Suppressor macrophage treated with lipopolysaccharide for 4 hours (primary cell): ENCODE measurements around the gene TMEM69.
"Not testable (repeated sequence)": the region's sequence is repeated elsewhere in the genome, so short reads cannot be mapped to it uniquely, and the experiment has no call there.

ENCODE experiments used
- DNase-seq: peaks from one replicate; pipeline ENCODE4 v3.0.0-alpha.2; 2020

The TMEM69 gene

DNA sequence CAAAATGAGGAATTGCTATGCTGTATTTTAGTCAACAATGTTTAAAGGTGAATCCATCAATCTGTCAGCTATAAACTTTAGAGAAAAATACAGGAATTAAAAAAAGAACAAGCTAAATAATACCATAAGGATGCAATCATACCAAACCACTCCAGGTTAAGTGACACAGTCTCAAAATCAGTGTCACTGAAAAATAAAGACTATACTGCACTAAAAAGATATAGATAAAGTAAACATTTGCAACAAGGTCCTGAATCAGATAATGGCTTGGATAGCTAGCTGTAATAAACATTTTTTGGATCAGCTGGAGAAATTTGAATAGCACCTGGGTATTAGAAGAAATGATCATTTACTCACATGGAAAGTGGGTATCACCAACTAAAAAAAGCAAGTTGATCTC, 9.5 kb upstream of the TMEM69 start:
- DNase-seq: no peak

DNA sequence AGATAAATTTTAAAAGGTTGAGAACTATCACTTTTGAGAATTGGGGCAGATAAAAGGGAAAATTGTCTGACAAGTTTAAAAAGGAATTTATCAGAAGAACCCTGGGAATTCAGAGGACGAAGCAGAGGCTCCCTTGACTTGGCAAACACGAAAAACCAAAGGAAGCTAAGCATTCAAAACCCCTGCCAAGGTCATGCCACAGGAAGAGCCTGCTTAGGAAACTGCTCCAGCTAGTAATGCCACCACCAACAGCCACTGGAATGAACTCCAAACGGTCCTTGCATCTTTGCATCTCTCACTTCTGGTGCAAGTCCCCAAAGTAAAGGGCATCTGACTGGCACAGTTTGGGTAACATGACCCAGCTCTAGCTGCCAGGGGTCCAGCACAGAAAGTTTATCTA, 8.9 kb upstream of the TMEM69 start:
- DNase-seq: no peak

DNA sequence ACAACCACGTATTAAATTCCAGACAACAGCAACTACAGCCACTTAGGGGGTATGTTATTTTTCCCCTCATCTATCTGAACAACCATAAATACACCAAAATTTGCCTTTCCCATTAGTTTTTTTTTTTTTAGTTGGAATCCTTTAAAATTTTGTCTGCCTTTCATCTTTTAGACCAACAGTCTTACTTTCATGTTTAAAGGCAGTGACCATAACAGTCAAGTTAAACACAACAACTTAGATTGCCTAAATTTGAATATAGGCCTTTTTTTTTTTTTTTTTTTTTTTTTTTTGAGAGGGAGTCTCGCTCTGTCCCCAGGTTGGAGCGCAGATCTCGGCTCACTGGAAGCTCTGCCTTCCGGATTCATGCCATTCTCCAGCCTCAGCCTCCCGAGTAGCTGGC, 5.0 kb upstream of the TMEM69 start:
- no peak for DNase-seq

DNA sequence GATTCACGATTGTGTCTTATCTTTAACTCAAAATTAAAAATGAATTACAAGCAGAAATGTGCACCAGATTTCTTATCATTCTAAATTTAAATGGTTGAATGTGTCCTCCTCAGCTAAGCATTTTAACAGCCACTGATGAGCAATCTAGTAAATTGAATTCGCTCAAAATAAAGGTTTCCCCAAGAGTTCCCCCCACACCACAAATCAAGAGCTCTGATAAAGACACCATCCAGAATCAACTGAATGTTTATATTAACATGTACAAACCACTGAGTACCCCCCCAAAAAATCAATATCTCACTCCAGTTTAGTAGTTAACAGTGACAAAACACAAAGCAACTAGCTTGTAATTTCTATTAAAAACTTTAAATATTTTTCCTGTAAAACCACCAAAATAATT, 3.6 kb upstream of the TMEM69 start:
- DNase-seq: no peak

DNA sequence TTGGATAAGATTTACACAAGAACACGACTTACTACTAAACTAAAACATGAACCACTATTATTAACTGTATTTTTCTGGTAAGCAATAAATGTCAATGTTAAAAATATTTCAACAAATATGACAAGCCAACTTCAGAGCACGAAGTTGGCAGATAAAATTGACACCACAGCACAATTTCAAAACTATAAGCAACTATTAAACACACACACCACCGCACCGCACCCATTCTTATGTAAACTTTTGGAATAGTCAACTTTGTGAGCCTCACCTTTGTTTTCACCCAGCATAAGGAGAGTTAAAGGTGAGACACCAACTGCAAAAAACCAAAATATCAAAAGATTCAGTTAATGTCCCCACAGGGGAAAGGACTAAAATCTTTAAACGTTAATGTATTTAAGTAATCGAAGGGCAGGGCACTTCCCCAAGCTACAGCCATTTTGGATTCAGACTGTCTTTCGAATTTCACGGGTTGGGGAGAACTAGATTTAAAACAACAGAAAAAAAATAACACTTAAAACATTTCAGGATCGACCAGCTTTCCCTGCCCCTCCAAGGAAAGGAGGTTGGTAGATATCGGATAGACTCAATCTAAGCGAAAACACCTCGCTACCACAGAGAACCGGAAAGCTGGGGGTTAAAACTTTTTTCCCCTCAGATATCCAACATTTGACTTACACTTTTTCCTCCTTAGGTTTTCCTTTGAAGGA, 2.5 kb upstream of the TMEM69 start:
- DNase-seq: peak; percentile 32

DNA sequence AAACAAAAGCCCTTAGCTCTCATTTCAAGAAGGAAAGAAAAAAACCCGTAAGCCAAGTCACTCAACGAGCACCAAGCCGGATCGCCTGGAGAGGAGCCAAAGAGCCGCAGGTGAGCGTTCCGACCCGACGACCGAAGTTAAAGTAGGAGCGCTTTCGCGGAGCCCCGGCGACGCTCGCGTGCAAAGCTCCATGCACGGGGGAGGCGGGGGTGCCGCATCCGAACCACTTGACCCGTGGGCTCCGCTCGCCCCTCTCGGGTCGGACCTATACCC, 2.0 kb upstream of the TMEM69 start:
- peak; percentile 31 for DNase-seq

DNA sequence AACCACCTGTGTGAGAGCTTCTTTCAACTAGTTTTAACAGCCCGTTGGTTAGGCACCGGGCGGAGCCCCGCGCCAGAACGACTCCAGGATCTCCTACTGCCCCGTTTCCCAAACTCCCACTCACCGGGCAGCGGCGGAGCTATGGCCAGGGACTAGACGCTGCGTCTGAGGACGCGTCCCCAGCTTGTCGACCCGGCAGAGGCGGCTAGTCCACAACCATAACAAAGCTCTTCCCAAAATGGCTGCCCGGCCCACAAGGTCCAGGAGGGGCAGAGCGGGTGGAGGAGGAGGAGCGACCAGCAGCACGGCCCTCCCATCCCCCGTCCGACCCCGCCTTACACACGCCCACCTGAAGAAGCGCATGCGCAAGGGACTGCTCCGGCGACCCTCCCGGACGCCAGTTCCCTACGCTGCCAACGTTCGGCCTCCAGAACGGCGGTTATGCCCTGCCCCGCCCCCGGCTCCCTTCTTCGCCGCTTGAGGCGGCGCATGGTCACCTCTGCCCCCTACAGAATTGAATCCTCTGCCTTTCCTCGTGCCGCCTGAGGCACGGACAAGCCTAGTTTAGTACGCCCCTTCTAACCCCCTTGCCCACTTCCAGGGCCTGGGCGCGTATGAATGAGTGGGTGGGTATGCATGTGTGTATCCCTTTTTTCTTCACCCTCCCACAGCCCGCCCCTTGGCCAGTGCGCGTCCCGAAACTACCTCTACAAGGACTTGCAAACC, 1.5 kb upstream of the TMEM69 start, which contains the start of gene GPBP1L1:
Gene GPBP1L1 (minus strand): TSS at position 246 of the 726 bp plus-strand sequence. CDS start 27,446 bp downstream, outside the sequence.
- DNase-seq: peak; percentile 99

DNA sequence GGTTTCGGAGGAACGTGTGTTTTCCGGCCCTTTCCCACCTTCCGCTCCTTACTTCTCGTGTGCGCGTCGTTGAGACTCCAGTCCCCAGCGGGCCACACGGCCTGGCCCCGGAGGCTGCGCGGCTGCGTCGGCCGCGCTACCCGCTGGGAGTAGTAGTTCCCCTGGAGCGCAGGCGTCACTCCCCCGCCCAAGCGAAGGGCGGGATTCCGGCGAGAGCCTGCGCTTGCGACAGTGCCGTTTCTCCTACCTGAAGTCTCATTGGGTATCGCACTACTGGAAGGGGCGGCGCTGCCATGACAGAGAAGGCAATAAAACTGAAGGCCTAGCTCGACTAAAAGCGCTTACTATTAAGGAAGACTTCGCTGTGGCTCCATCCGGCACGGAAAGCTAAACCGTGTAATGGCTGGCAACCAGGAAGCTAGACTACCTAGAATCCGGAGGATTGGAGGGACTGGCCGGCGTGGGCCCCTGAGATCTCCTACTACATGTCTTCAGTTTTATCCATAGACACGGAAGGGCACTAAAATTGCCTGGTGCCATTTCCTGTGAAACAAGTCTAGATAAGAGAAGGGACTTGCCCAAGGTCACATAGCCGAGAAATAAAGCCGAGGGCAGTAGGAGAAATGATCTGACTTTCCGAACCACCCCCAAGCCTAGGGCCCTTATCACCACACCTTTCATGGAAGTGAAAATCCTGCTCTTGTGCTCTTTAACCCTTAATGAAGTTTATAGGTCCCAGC, 797 bp upstream of the TMEM69 start:
- peak; percentile 99 for DNase-seq

DNA sequence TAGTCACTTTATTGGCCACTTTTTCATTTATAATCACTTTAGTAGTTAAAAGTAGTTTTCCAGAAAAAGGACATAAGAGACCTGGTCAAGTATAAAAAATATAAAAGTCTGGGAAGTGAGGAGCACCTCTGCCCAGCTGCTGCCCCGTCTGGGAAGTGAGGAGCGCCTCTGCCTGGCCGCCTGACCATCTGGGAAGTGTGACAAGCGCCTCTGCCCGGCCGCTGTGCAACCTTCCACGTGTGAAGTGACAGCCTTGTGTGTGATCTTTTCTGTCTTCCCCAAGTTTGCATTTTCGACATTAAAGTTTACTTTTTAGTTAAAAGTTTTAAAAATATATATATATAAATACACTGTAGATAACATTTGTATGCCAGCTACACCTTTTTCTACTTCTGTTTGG, 5.8 kb downstream of the TMEM69 start:
- DNase-seq: not testable (repeated sequence)

DNA sequence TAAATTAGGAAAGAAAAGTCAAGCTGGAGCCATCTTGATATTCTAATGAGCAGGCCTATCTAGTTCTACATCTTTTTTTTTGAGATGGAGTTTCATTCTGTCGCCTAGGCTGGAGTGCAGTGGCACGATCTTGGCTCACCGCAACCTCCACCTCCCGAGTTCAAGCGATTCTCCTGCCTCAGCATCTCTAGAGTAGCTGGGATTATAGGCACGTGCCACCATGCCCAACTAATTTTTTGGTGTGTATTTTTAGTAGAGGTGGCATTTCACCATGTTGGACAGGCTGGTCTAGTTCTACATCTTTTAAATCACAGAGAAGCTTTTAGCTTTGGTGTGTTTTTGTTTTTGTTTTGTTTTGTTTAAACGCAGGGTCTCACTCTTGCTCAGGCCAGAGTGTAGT, 6.8 kb downstream of the TMEM69 start:
- no peak for DNase-seq

DNA sequence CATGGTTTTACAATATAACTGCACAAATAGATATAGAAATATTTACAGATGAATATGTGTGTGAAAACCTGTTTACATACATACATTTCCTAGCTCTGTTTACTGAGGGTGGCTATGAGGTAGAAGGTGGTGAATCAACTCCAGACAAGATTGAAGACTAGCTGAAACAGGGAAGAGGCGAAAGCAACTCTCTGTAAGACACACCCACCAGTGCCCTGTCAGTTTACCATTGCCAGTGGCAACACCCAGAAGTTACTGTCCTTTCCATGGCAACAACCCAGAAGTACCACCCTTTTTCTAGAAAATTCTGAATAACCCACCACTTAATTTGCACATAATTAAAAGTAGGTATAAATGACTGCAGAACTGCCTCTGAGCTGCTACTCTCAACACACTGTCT, 16.7 kb downstream of the TMEM69 start:
- DNase-seq: no peak

DNA sequence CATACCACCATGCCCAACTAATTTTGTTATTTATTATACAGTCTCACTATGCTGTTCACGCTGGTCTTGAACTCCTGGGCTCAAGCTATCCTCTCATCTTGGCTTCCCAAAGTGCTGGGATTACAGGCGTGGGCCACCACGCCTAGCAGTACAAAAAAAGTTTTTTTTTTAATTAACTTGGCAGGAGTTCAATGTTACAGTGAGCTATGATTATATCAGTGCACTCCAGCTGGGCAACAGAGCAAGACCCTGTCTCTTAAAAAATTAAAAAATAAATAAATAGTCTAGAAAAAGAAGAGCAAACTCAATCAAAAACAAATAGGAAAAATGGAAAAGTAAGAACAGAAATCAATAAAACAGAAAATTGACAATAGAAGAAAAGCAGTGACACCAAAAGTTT, 25.7 kb downstream of the TMEM69 start:
- no peak for DNase-seq

DNA sequence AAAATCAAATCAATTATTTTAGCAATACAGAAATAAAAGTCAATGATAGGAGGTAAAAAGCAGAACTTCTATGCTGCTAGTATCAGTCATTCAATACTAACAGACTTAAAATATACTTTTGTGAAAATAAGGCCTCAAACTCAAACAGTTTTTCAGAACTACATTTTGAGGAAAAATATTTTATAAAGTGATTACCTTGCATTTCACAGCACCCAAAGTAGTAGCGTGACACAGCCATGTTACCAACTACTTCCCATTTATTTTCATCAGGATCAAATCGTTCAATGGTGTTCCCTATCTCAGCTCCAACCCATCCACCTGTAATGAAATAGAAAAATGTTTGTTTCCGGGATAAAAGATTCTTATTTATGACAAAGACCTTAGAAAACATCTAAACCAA, 28.7 kb downstream of the TMEM69 start:
- no peak for DNase-seq

DNA sequence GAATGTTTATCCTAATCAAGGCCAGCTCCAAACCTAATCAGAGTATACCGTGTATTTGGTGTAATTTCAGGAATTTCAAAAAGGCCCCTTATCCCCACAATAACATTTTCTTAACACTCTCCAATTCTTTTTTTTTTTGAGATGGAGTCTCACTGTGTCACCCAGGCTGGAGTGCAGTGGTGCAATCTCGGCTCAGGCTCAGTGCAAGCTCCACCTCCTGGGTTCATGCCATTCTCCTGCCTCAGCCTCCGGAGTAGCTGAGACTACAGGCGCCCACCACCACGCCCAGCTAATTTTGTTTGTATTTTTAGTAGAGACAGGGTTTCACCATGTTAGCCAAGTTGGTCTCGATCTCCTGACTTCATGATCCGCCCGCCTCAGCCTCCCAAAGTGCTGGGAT, 29.4 kb downstream of the TMEM69 start:
- not testable (repeated sequence) for DNase-seq

DNA sequence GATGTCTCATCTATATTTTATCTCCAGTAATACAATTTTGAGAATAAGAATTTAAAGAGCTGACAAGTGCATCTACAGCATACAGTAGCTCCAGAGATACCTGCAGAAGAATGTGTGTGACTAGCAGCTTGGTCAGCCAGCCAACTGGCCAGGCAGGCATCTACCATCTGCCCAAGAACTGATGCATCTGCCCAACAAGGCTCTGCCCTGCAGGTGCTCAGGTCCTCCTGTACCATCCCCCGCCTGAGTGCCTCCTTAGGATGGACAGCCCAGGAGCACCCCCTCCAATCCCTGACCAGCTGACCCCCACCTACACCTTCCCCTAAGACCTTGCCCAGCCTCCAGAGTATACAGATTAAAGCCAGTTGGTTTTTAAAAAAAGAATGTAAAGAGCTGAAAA, 30.3 kb downstream of the TMEM69 start:
- DNase-seq: no peak

DNA sequence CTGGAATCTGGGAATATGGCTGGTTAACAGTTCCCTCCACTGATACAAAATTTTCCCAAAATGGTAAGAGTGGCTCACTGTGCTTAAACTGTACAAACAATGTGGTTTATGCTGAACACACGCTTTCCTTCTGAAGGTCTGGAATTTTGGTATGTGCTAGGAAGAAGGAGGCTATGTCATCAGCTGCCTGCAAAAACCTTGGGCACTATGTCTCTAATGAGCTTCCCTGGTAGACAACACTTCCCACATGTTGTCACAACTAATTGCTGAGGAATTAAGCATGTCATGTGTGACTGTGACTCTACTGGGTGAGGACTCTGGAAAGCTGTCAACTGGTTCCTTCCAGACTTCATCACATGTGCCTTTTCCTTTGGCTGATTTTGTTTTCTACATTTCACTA, 33.2 kb downstream of the TMEM69 start:
- no peak for DNase-seq

DNA sequence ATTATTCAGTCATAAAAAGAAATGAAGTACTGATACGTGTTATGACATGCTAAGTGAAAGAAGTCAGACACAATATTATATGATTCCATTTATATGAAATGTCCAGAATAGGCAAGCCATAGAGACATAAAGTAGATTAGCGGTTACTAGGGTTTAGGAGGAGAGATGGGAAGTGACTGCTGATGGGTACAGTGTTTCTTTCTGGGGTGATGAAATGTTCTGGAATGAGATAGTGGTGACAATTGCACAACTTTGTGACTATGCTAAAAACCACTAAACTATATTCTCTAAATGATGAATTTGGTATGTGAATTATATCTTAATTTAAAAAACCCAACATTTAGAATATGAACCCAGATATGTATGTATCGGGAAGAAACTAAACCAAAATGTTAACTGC, 34.8 kb downstream of the TMEM69 start:
- peak; percentile 59 for DNase-seq

DNA sequence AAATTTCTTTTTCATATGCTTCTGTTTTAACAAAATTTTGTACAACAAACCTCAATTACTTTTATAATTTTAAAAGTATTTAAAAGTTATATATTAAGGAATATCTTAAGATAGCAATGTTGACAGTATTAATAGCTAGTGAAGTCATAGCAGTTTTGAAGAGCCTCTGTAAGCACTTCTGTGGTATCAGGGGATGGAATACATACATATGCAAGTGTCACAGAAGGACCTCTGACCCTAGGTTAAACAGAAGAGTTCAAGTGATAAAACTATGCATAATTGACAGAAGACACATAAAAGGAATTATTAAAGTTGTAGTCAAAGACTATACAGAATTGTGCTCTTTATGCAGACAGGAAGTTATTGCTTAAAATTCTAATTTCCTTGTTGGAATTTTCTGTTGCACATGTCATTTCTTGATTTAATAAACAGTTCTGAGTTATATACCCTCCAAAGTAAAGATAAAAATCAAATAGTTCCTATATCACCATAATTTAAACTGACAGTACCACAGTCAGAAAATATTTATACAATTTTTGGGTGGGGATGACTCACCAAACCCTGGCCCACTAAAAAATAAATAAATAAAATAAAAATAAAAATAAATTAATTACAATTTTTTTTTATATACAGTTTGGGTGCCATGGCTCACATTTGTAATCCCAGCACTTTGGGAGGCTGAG, 35.4 kb downstream of the TMEM69 start:
- peak; percentile 1 for DNase-seq

DNA sequence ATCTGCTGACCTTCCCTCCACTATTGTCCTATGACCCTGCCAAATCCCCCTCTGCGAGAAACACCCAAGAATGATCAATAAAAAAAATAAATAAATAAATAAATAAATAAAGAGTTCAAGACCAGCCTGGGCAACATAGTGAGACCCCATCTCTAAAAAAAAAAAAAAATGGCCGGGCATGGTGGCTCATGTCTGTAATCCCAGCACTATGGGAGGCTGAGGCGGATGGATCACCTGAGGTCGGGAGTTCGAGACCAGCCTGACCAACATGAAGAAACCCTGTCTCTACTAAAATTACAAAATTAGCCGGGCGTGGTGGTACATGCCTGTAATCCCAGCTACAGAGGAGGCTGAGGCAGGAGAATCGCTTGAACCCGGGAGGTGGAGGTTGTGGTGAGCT, 38.0 kb downstream of the TMEM69 start:
- not testable (repeated sequence) for DNase-seq

DNA sequence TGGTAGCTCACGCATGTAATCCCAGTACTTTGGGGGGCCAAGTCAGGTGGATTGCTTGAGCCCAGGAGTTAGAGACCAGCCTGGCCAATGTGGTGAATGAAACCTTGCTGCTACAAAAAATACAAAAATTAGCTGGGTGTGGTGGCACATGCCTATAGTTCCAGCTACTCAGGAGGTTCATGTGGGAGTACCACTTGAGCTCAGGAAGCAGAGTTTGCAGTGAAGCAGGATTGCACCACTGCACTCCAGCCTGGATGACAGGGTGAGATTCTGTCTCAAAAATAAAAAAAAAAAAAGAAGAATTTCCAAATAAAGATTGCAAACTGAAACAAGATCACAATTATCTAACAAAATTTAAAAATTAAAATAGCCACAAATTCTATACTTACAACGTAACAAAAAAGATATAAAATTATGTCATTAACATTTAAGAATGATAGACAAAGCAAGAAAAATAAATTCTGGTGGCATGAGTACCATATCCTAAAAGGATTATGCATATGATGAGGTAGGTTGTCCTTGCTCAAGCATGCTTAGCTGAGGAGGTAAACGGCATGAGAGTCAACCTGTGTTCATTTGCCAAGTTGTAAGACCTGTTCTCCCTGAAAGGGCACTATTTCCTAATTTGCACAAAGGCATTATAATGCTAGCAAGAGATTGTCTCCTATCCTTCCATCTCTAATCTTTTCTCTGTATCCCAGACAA, 42.2 kb downstream of the TMEM69 start:
- peak; percentile 23 for DNase-seq

DNA sequence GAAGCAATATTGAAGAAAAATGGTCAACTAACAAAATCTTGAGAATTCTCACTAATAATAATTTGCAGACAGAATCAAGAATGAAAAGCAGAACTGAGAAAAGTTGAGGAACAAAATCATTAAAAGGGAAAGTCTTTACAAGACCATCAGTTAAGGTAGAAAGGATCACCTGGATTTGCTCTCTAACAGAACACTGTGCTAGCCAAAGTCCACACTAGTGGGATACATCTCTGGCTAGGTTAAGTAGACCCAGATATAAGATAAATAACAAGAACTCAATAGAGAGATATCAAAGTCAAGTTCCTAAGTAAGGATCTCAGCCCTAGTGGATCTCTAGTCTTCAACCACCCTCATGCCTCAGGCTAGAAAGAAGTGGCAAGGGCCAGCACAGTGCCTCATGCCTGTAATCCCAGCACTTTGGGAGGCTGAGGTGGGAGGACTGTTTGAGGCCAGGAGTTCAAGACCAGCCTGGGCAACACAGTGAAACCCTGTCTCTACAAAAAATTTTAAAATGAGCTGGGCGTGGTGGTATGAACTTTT, 42.9 kb downstream of the TMEM69 start:
- DNase-seq: no peak

DNA sequence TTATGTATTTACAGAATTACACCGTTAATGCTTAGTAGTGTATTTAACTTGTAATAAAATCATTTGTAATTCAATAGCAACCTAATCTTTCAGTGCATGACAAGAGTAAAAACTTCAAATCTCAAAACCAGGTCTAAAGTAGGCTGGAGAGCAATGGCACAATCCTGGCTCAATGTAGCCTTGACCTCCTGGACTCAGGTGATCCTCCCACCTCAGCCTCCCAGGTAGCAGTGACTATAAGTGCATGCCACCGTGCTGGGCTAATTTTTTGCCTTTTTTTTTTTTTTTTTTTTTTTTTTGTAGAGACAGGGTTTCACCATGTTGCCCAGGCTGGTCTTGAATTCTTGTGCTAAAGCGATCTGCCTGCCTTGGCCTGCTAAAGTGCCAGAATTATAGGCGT, 51.2 kb downstream of the TMEM69 start:
- no peak for DNase-seq
